ENCODE data around the gene B9D2.
A peak's percentile ranks its signal among the peaks of the same experiment; 100 is the strongest.

The B9D2 gene

GRCh38 chr19:41322451-41322850, 41.5 kb downstream of the B9D2 start:
- DNase-seq (ENCODE audit: low spot score), result no peak
- Histone ChIP-seq H3K27ac (peak overlapping the region; percentile 87 to 95), H3K4me3 (no peak overlapping the region)
- TF ChIP-seq CTCF (IDR thresholded peaks at IDR 0.05), result no peak

DNA sequence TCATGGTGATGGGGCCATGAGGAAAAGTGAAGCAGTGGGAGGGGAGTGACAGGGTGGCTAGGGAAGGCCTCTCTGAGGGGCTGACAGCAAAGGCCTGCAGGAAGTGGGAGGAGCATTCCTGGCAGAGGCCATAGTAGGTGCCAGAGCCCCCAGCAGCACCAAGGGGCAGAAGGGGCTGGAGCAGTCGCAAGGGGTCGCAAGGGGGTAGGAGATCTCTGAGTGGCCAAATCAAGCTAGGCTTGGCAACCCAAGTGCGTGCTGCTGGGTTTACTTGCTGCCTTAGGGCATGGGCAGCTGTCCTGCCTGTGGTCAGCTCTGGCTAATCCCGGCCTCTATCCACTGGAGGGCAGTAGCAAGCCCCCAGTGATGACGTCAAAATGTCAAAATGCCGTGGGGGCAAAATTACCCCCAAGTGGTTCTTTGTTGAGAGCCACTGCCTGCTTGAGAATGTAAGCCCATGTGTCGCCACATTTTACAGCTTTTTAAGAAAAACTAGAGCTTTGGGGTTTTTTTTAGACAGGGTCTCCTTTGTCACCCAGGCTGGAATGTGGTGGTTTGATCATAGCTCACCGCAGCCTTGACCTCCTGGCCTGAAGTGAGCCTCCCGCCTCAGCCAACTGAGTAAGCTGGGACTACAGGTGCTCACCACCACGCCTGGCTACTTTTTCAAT, 42.2 kb downstream of the B9D2 start:
- peak; percentile 46 for TF ChIP-seq CTCF (IDR thresholded peaks at IDR 0.05)

DNA sequence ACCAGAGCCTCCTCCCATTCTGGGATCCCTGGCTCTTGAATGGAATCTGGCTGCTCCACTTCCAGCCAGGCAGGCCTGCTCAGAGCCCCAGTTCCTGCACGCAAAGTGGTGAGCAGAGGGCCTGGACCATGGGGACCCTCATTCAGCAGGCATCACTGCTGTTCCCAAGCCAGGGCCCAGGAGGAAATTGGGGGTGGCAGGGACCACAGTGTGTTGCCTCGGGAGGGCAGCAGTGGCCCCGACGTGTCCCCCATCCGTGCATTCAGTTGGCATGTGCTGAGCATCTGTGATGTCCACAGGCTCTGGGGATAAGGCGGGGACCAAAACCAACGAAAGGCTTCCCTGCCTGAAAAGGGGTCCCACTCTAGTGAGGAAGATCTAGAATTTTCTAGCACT, 42.7 kb downstream of the B9D2 start:
- Histone ChIP-seq H3K4me3 (no peak overlapping the region), H3K27ac (peak overlapping the region; percentile 87 to 95)
- no peak for TF ChIP-seq CTCF (IDR thresholded peaks at IDR 0.05)
- no peak for DNase-seq (ENCODE audit: low spot score)

More for the DNA sequence above, 42.2 kb downstream of the B9D2 start:
- H3K4me3 ChIP-seq, result no peak overlapping the region
- DNase-seq (ENCODE audit: low spot score), result no peak
- H3K27ac ChIP-seq, result peak overlapping the region; percentile 87 to 95

DNA sequence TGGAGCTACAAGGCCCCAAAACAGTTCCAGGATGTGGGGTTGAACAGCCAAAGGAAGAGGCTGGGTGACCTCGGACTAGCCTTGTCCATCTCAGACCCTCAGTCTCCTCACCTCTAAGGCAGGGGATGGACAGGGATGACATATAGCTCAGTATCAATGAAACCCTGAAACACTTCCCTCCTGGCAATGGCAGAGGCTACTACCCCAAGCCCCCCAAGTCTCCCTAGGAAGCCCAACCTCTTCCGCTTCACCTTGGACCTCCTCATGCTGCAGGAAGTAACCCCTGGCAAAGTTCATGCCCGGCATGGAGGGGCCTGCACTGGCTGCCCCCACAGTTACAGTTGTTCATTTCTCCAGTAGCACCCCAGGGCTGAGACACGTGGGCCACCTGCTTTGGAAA, 43.4 kb downstream of the B9D2 start:
- no peak for DNase-seq (ENCODE audit: low spot score)
- TF ChIP-seq CTCF (IDR thresholded peaks at IDR 0.05), result no peak
- peak overlapping the region in 1 of 2 donors; percentile 87 for H3K27ac ChIP-seq
- H3K4me3 ChIP-seq, result no peak overlapping the region

DNA sequence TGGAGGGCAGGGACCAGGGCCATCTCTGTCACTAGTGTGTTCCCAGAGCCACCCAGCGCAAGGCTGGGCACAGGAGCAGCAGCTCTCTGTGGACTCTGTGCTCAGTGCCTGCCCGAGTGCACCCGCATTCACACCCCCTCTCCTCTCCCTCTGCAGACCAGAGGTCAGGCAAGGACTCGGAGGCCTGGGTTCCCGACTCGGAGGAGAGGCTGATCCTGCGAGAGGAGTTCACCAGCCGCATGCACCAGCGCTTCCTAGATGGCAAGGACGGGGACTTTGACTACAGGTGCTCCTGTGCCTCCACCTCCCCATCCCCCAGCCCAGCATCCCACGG, 43.8 kb downstream of the B9D2 start:
- Histone ChIP-seq H3K27ac (no peak overlapping the region), H3K4me3 (no peak overlapping the region)
- DNase-seq (ENCODE audit: low spot score), result no peak
- no peak for TF ChIP-seq CTCF (IDR thresholded peaks at IDR 0.05)

DNA sequence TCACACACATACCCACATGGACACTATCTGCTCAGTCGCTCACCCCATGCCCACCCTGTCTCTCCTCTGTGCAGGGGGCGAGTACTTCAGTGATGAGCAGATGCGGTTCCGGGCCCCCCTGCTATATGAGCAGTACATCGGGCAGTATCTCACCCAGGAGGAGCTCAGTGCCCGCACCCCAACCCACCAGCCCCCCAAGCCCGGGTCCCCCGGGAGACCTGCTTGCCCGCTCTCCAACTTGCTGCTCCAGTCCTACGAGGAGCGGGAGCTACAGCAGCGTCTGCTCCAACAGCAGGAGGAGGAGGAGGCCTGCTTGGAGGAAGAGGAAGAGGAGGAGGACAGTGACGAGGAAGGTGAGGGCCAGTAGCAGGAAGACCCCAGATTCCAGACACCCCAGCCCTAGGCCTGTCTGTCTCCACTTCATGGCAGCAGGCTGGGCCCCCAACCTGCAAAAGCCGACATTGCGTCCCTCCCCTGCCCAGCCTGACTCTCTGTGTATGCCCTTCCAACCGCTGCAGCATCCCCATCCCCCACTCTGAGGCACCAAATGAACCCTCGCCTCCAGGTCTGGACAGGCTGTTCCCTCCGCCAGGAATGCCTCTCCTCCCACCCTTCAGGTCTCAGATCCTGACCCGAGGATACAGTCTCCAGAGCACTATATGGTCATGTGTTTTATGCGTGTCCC, 44.3 kb downstream of the B9D2 start:
- Histone ChIP-seq H3K4me3 (no peak overlapping the region), H3K27ac (no peak overlapping the region)
- DNase-seq (ENCODE audit: low spot score), result no peak
- no peak for TF ChIP-seq CTCF (IDR thresholded peaks at IDR 0.05)
